HepG2 (cell line): ENCODE data around the gene TRIO. TPM values are rescaled to one million over a fixed set of nuclear protein-coding genes. Genes with fewer than 3 reads are reported as not detected.
A peak's percentile ranks its signal among the peaks of the same experiment; 100 is the strongest.

Experiments used
- ATM ChIP-seq: fragments of 450-650 bp; IDR thresholded peaks from 2 replicates; pipeline ENCODE4 v1.7.1; 2017; ENCODE audit warnings: mild to moderate bottlenecking, borderline replicate concordance
- CHD4 ChIP-seq: fragments of 200-600 bp; sonication (generic); IDR thresholded peaks from 2 replicates; pipeline ENCODE4 v1.7.0; 2017; ENCODE audit warnings: mild to moderate bottlenecking, low read length, borderline replicate concordance
- ETV6 ChIP-seq: sonication (generic); formaldehyde crosslinking; conservative IDR thresholded peaks from 2 replicates; pipeline ENCODE4 v1.4.0; 2020; ENCODE audit warnings: missing genetic modification reagents
- KDM2A ChIP-seq: sonication (generic); formaldehyde crosslinking; IDR thresholded peaks from 2 replicates; pipeline ENCODE4 v1.4.0; 2020; ENCODE audit warnings: low read depth, missing genetic modification reagents, borderline replicate concordance
- KLF16 ChIP-seq, 2 experiments: sonication (generic) in 1 of 2; formaldehyde crosslinking in 1 of 2; IDR thresholded peaks; 2 replicates each; pipeline versions ENCODE4 v1.6.1 to v1.8.0; 2016 to 2023; ENCODE audit warnings: missing genetic modification reagents in 2 of 2, missing compliant biosample characterization in 1 of 2
- KLF6 ChIP-seq: IDR thresholded peaks from 2 replicates; pipeline ENCODE4 v1.8.0; 2016; ENCODE audit warnings: missing biosample characterization, missing genetic modification reagents
- NCOA1 ChIP-seq: sonication (generic); formaldehyde crosslinking; IDR thresholded peaks from 2 replicates; pipeline ENCODE4 v1.9.0; 2021; ENCODE audit warnings: missing genetic modification reagents
- NFKBIZ ChIP-seq: IDR thresholded peaks from 2 replicates; pipeline ENCODE4 v1.6.1; 2018; ENCODE audit warnings: missing genetic modification reagents, missing compliant biosample characterization
- SMAD9 ChIP-seq: sonication (generic); formaldehyde crosslinking; IDR thresholded peaks from 2 replicates; pipeline ENCODE4 v1.5.1; 2020; ENCODE audit warnings: mild to moderate bottlenecking, missing genetic modification reagents
- SP4 ChIP-seq: sonication (generic); formaldehyde crosslinking; IDR thresholded peaks from 2 replicates; pipeline ENCODE4 v1.8.1; 2023; ENCODE audit warnings: mild to moderate bottlenecking, missing genetic modification reagents
- SYNCRIP ChIP-seq: fragments of 200-400 bp; formaldehyde crosslinking; IDR thresholded peaks from 2 replicates; pipeline ENCODE4 v1.6.1; 2018; ENCODE audit warnings: mild to moderate bottlenecking, low read depth, low read length; ENCODE audit not compliant: insufficient read depth
- ZFP36L2 ChIP-seq: sonication (generic); formaldehyde crosslinking; IDR thresholded peaks from 2 replicates; pipeline ENCODE4 v1.4.0; 2020; ENCODE audit warnings: missing genetic modification reagents
- ZNF256 ChIP-seq: sonication (generic); formaldehyde crosslinking; conservative IDR thresholded peaks from 2 replicates; pipeline ENCODE4 v1.4.0; 2020; ENCODE audit warnings: missing genetic modification reagents
- ZNF598 ChIP-seq: sonication (generic); formaldehyde crosslinking; IDR thresholded peaks from 2 replicates; pipeline ENCODE4 v1.5.1; 2020; ENCODE audit warnings: mild to moderate bottlenecking, missing genetic modification reagents, borderline replicate concordance
- ZNF616 ChIP-seq: sonication (generic); formaldehyde crosslinking; IDR thresholded peaks from 2 replicates; pipeline ENCODE4 v1.5.0; 2020; ENCODE audit warnings: low read depth, mild to moderate bottlenecking, missing genetic modification reagents
- ZNF7 ChIP-seq: IDR thresholded peaks from 2 replicates; pipeline ENCODE4 v1.6.1; 2016; ENCODE audit warnings: missing biosample characterization, missing genetic modification reagents
- ZNF792 ChIP-seq: IDR thresholded peaks from 2 replicates; pipeline ENCODE4 v1.6.1; 2016
- ZZZ3 ChIP-seq: sonication (generic); formaldehyde crosslinking; IDR thresholded peaks from 2 replicates; pipeline ENCODE4 v1.4.0; 2020; ENCODE audit warnings: missing genetic modification reagents, mild to moderate bottlenecking, borderline replicate concordance
- polyA plus RNA-seq, 8 experiments: library from polyadenylated mRNA; depleted of rRNA in 3 of 8; stranded (reverse) in 7 of 8; unstranded in 1 of 8; fragments of >200 nt; fragmentation: Illumina TruSeq in 4 of 8; extraction: Trizol in 4 of 8; gene quantifications; 2 replicates each; pipeline versions ENCODE4 v1.2.1 to v1.2.3, GENCODE V29; 2011 to 2016; ENCODE audit warnings: low read depth in 4 of 8, missing spikeins in 1 of 8, mixed read lengths in 1 of 8; ENCODE audit not compliant: insufficient read depth in 1 of 8
- total RNA-seq, 5 experiments: library from RNA; depleted of rRNA; stranded (reverse); fragments of >200 nt; fragmentation: Illumina TruSeq; extraction: Trizol; gene quantifications; 2 replicates each; pipeline ENCODE4 v1.2.3, GENCODE V29; 2016; ENCODE audit warnings: low read depth in 1 of 5
- TF ChIP-seq, protein P1 (sequence below): IDR thresholded peaks from 2 replicates; pipeline ENCODE4 v1.6.1; 2018; ENCODE audit warnings: missing genetic modification reagents
- TF ChIP-seq, protein P2 (sequence below): IDR thresholded peaks from 2 replicates; pipeline ENCODE4 v1.6.1; 2016; ENCODE audit warnings: missing compliant biosample characterization, missing genetic modification reagents, borderline replicate concordance
- TF ChIP-seq, protein P3 (sequence below): sonication (generic); formaldehyde crosslinking; IDR thresholded peaks from 2 replicates; pipeline ENCODE4 v1.4.0; 2020; ENCODE audit warnings: missing genetic modification reagents
- TF ChIP-seq, protein P4 (sequence below): sonication (generic); formaldehyde crosslinking; IDR thresholded peaks from 2 replicates; pipeline ENCODE4 v1.4.0; 2020; ENCODE audit warnings: missing genetic modification reagents
- TF ChIP-seq, protein P5 (sequence below): sonication (generic); formaldehyde crosslinking; IDR thresholded peaks from 2 replicates; pipeline ENCODE4 v1.8.1; 2022; ENCODE audit warnings: mild to moderate bottlenecking, missing genetic modification reagents

The TRIO gene
- total and polyA plus RNA-seq, 2 of the 13 experiments (the other 11 are each of a cell fraction or from before 2014, with no cell fraction given) = 45.2 to 45.9 TPM

DNA sequence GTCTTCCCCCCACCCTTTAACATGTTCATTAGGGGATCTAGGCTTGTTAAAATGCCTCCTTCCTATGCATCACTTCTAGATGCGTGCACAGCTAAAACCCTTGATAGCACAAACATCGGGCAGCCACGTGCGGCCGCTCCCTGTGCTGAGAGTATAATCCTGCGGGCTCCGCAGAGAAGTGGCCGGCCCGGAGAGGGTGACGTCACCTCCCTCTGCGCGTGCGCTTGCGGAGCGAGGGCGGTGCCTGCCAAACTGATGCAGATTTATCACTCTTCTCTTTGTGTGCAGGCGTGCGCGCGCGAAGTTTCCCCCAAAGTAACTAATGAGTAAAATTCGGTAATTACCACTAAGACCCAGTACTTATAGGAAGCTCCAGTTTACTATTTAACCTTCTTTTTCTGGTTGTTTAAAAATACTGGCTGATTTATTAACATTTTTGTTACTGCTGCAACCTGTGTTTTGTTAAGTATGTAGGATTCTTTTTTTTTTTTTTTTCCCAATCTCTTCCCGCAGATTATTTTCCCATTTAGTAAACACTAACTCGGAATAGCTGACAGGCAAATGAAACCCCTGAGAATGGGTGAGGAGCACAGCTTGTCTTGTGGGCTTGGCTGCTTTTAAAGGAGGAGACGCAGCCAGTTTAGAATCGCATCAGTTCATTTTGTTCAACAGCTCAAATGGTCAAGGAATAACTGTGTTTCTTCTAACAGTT, 121.6 kb downstream of the TRIO start (continued):
- TF ChIP-seq CHD4 (no peak), ETV6 (CRISPR knock-in tag) (no peak), NCOA1 (CRISPR knock-in tag) (no peak), SYNCRIP (no peak), SP4 (CRISPR knock-in tag) (no peak), ZFP36L2 (no peak), ZNF7 (CRISPR knock-in tag) (no peak), SMAD9 (CRISPR knock-in tag) (no peak), KLF6 (CRISPR knock-in tag) (no peak), ZZZ3 (CRISPR knock-in tag) (no peak), ATM (no peak), NFKBIZ (CRISPR knock-in tag) (no peak), KLF16 (CRISPR knock-in tag; IDR thresholded peaks at IDR 0.05) (0 out of 4 replicates have a peak, but pooled peaks of 1 of the 2 experiments have one; percentile 17), ZNF616 (CRISPR knock-in tag) (no peak), KDM2A (CRISPR knock-in tag) (peak; percentile 41; the same call in 1 of the 2 replicates), ZNF256 (no peak), ZNF598 (CRISPR knock-in tag) (0 out of 2 replicates have a peak, but pooled peaks have one; percentile 66), ZNF792 (CRISPR knock-in tag) (no peak)
- TF ChIP-seq, protein P1, sequence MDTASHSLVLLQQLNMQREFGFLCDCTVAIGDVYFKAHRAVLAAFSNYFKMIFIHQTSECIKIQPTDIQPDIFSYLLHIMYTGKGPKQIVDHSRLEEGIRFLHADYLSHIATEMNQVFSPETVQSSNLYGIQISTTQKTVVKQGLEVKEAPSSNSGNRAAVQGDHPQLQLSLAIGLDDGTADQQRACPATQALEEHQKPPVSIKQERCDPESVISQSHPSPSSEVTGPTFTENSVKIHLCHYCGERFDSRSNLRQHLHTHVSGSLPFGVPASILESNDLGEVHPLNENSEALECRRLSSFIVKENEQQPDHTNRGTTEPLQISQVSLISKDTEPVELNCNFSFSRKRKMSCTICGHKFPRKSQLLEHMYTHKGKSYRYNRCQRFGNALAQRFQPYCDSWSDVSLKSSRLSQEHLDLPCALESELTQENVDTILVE (CRISPR knock-in tag) = peak; percentile 15; the same call in 1 of the 2 replicates
- TF ChIP-seq, protein P2, sequence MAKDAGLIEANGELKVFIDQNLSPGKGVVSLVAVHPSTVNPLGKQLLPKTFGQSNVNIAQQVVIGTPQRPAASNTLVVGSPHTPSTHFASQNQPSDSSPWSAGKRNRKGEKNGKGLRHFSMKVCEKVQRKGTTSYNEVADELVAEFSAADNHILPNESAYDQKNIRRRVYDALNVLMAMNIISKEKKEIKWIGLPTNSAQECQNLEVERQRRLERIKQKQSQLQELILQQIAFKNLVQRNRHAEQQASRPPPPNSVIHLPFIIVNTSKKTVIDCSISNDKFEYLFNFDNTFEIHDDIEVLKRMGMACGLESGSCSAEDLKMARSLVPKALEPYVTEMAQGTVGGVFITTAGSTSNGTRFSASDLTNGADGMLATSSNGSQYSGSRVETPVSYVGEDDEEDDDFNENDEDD = peak; percentile 55; the same call in 1 of the 2 replicates
- TF ChIP-seq, protein P3, sequence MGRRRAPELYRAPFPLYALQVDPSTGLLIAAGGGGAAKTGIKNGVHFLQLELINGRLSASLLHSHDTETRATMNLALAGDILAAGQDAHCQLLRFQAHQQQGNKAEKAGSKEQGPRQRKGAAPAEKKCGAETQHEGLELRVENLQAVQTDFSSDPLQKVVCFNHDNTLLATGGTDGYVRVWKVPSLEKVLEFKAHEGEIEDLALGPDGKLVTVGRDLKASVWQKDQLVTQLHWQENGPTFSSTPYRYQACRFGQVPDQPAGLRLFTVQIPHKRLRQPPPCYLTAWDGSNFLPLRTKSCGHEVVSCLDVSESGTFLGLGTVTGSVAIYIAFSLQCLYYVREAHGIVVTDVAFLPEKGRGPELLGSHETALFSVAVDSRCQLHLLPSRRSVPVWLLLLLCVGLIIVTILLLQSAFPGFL (CRISPR knock-in tag) = no peak
- TF ChIP-seq, protein P4, sequence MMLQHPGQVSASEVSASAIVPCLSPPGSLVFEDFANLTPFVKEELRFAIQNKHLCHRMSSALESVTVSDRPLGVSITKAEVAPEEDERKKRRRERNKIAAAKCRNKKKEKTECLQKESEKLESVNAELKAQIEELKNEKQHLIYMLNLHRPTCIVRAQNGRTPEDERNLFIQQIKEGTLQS = peak; percentile 87
- TF ChIP-seq, protein P5, sequence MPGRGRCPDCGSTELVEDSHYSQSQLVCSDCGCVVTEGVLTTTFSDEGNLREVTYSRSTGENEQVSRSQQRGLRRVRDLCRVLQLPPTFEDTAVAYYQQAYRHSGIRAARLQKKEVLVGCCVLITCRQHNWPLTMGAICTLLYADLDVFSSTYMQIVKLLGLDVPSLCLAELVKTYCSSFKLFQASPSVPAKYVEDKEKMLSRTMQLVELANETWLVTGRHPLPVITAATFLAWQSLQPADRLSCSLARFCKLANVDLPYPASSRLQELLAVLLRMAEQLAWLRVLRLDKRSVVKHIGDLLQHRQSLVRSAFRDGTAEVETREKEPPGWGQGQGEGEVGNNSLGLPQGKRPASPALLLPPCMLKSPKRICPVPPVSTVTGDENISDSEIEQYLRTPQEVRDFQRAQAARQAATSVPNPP (CRISPR knock-in tag) = no peak
